GM18870 (cell line): Measurements from ENCODE around the gene ZNF827.

Experiments used
- ATAC-seq: cut with Tn5 transposase; IDR thresholded peaks from one replicate; pipeline ENCODE4 v1.9.1; 2021; ENCODE audit warnings: moderate library complexity; ENCODE audit not compliant: unreplicated experiment

ZNF827 gene

GRCh38 chr4:145829629-145830395 is 108.8 kb downstream of the ZNF827 start:
- ATAC-seq = peak; percentile 43

GRCh38 chr4:145828802-145829485 is 109.7 kb downstream of the ZNF827 start:
- peak; percentile 87 for ATAC-seq

GRCh38 chr4:145827885-145828284 is 110.7 kb downstream of the ZNF827 start:
- no peak for ATAC-seq

- no peak for ATAC-seq
Observed at GRCh38 chr4:145825255-145825654, 113.4 kb downstream of the ZNF827 start.

GRCh38 chr4:145824463-145824862 is 114.2 kb downstream of the ZNF827 start:
- no peak for ATAC-seq

GRCh38 chr4:145823743-145824142 is 114.9 kb downstream of the ZNF827 start:
- no peak for ATAC-seq

- no peak for ATAC-seq
Observed at GRCh38 chr4:145822581-145822980, 116.0 kb downstream of the ZNF827 start.

GRCh38 chr4:145822181-145822580 is 116.4 kb downstream of the ZNF827 start:
- no peak for ATAC-seq

GRCh38 chr4:145821766-145822165 is 116.9 kb downstream of the ZNF827 start:
- ATAC-seq = no peak

GRCh38 chr4:145820407-145820806 is 118.2 kb downstream of the ZNF827 start:
- ATAC-seq = no peak

GRCh38 chr4:145819853-145820181 is 118.8 kb downstream of the ZNF827 start:
- ATAC-seq = no peak

GRCh38 chr4:145819101-145819852 is 119.3 kb downstream of the ZNF827 start:
- ATAC-seq = no peak

GRCh38 chr4:145818011-145818410 is 120.6 kb downstream of the ZNF827 start:
- no peak for ATAC-seq

- ATAC-seq = no peak
Observed at GRCh38 chr4:145816091-145816490, 122.5 kb downstream of the ZNF827 start.

- ATAC-seq = no peak
Observed at GRCh38 chr4:145815626-145816025, 123.0 kb downstream of the ZNF827 start.

GRCh38 chr4:145815027-145815612 is 123.5 kb downstream of the ZNF827 start:
- ATAC-seq = no peak

GRCh38 chr4:145814246-145814645 is 124.4 kb downstream of the ZNF827 start:
- ATAC-seq = no peak

- no peak for ATAC-seq
Observed at GRCh38 chr4:145812919-145813318, 125.7 kb downstream of the ZNF827 start.

GRCh38 chr4:145808848-145809512 is 129.6 kb downstream of the ZNF827 start:
- no peak for ATAC-seq

GRCh38 chr4:145808021-145808650 is 130.5 kb downstream of the ZNF827 start:
- ATAC-seq = peak; percentile 71
